Measurements from ENCODE around the gene ADAMTSL4.

DNA sequence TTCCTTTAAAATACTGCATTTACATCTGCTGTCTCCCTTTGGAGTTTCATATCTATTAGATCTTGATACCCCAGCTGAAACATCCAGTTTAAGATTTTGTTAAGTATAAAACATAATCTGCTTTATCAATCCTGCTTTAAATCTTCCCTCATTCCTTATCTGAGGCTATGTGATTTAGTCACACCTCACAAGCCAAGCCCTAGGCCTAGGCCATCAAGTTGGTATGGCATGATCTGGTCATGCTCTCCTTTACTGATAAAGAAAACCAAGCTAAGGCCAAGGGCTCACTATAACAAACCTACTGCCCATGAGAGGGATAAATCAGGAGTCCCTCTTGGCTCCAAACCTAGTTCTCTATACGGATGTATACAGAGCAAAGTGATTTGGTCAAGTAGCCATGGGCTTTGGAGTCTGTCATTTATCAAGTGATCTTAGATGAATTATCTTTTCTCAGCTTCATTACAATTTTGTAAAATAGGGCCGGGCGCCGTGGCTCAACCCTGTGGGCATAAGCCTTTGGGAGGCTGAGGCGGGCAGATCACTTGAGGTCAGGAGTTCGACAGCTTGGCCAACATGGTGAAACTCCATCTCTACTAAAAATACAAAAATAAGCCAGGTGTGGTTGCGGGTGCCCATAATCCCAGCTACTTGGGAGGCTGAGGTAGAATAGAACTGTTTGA, 57.4 kb downstream of the ADAMTSL4 start:
- TF ChIP-seq, protein P1, sequence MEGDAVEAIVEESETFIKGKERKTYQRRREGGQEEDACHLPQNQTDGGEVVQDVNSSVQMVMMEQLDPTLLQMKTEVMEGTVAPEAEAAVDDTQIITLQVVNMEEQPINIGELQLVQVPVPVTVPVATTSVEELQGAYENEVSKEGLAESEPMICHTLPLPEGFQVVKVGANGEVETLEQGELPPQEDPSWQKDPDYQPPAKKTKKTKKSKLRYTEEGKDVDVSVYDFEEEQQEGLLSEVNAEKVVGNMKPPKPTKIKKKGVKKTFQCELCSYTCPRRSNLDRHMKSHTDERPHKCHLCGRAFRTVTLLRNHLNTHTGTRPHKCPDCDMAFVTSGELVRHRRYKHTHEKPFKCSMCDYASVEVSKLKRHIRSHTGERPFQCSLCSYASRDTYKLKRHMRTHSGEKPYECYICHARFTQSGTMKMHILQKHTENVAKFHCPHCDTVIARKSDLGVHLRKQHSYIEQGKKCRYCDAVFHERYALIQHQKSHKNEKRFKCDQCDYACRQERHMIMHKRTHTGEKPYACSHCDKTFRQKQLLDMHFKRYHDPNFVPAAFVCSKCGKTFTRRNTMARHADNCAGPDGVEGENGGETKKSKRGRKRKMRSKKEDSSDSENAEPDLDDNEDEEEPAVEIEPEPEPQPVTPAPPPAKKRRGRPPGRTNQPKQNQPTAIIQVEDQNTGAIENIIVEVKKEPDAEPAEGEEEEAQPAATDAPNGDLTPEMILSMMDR (conservative IDR thresholded peaks at IDR 0.05; ENCODE audit: low read depth, low read length) = no peak
- no peak for TF ChIP-seq EZH2 (IDR thresholded peaks at IDR 0.05; ENCODE audit: low read length, unreplicated experiment)

Data from PC-3 (cell line).